Uterine smooth muscle cell (primary cell): ENCODE data around the gene INSL4. TPM values are rescaled to one million over a fixed set of nuclear protein-coding genes. Genes with fewer than 3 reads are reported as not detected.

ENCODE experiments used
- total RNA-seq: library from RNA; depleted of rRNA; stranded (reverse); fragments of >200 nt; gene quantifications from 2 replicates; pipeline ENCODE4 v1.2.3, GENCODE V29; 2014

Gene INSL4
- not detected in 2 replicates for total RNA-seq

DNA sequence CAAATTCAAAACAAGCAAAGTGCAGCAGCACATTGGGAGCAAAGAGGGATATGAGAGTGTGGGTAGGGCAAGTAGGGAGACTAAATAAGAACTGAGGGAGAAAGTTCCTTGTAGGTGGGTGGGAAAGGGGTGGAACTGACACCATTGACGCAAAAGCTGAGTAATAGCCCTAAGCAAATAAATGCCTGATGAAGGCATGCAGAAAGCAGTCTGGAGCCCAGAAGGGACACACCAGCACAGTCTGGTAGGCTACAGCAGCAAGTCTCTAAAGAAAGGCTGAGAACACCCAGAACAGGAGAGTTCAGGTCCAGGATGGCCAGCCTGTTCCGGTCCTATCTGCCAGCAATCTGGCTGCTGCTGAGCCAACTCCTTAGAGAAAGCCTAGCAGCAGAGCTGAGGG lies at the start of gene INSL4:
INSL4 (plus strand) TSS at position 208 of the 400 bp plus-strand sequence; CDS start at position 313, 105 bp downstream.

DNA sequence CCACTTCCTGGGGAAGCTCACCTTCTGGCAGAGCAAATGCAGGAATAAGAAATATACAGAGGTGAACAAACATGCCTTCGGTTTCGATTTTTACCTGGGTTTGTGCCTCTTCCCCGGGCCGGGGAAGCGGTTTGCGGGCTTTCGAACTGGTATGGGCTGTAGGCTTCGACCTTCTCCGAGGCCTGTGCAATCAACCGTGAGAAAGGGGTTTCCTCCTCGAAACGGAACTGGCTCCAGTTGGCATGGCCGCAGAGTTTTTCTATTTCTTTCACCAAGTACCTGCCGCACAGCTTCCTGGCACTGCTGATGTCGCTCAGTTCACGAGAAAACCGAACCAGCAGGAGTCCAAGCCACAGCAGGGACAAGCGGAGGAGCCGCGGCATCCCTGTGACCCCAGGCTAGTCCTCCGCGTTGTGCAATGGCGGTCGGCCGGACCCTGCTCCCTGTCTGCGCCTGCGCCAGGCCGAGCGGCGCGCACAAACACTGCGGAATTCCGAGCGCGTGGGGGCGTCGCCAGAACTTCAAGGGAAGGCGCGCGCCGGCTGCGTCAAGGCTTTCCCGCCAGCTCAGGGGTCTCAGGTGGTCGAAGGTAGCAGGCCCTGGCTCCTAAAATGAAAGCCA lies 45.9 kb upstream of the INSL4 start, which contains the start of gene INSL6:
INSL6 (minus strand) TSS at position 420 of the 621 bp plus-strand sequence; CDS start at position 383, 37 bp downstream.

Other genes starting within 250 kb of the INSL4 start
- 12.2 and 14.7 TPM in 2 replicates for gene JAK2, start 246.1 kb upstream of the INSL4 start, total RNA-seq
- gene INSL6, start 45.8 kb upstream of the INSL4 start, total RNA-seq: not detected in 2 replicates
- 0.25 and 0.33 TPM in 2 replicates for gene RLN2, start 73.3 kb downstream of the INSL4 start, total RNA-seq
- 0.22 TPM in 1 of 2 replicates, not detected in the other for gene RLN1, start 108.5 kb downstream of the INSL4 start, total RNA-seq
- 23.6 and 34.0 TPM in 2 replicates for gene PLGRKT, start 206.5 kb downstream of the INSL4 start, total RNA-seq
- gene CD274, start 219.1 kb downstream of the INSL4 start, total RNA-seq: 10.5 and 17.7 TPM in 2 replicates